Peyer's patch (tissue), 4 donors: Measurements from ENCODE around the gene STAMBP. TPM values are rescaled to one million over a fixed set of nuclear protein-coding genes. Genes with fewer than 3 reads are reported as not detected.
A peak's percentile ranks its signal among the peaks of the same experiment; 100 is the strongest.
"Not testable (repeated sequence)": the region's sequence is repeated elsewhere in the genome, so short reads cannot be mapped to it uniquely, and the experiment has no call there.

Experiments
- DNase-seq, 3 donors: peaks; one replicate each; pipeline ENCODE4 v3.0.0-alpha.2; 2017 to 2019
- H3K27ac ChIP-seq, 4 donors: fragments of 200-600 bp; sonication (generic); one replicate each; pipeline ENCODE4 v1.5.1; 2016 to 2019
- H3K27me3 ChIP-seq, 2 donors: fragments of 200-600 bp; sonication (generic); one replicate each; pipeline ENCODE4 v1.5.1; 2019
- H3K36me3 ChIP-seq, 3 donors: fragments of 200-600 bp; sonication (generic); one replicate each; pipeline ENCODE4 v1.5.1; 2016 to 2019
- H3K4me1 ChIP-seq, 4 donors: fragments of 200-600 bp; sonication (generic); one replicate each; pipeline ENCODE4 v1.5.1; 2016 to 2019
- H3K4me3 ChIP-seq, 4 donors: fragments of 200-600 bp; sonication (generic); 1 replicate in 3 of 4; 2 replicates in 1 of 4; pipeline ENCODE4 v1.5.1; 2016 to 2019; ENCODE audit warnings: mild to moderate bottlenecking in 1 of 4
- H3K9me3 ChIP-seq, 4 donors: fragments of 200-600 bp; sonication (generic); one replicate each; pipeline ENCODE4 v1.5.1; 2016 to 2019; ENCODE audit warnings: mild to moderate bottlenecking in 1 of 4
- POLR2A ChIP-seq, 2 donors: fragments of 450-650 bp; IDR thresholded peaks; one replicate each; pipeline ENCODE4 v1.5.1; 2017; ENCODE audit warnings: antibody characterized with exemption in 2 of 2, mild to moderate bottlenecking in 2 of 2, moderate library complexity in 2 of 2
- total RNA-seq, 4 donors: library from RNA; depleted of rRNA; stranded (reverse); fragments of >200 nt; gene quantifications; one replicate each; pipeline ENCODE4 v1.1.0, GENCODE V29; 2016
- TF ChIP-seq, protein P1 (sequence below), 6 experiments: fragments of 450-650 bp in 4 of 6; fragments of 200-600 bp in 2 of 6; sonication (generic) in 1 of 6; IDR thresholded peaks; one replicate each; pipeline ENCODE4 v1.5.1; 2017 to 2019; ENCODE audit warnings: antibody characterized with exemption in 6 of 6, mild to moderate bottlenecking in 3 of 6, moderate library complexity in 1 of 6

Gene STAMBP
- total RNA-seq, 4 donors from 2014 or later, result 25.4 to 61.9 (median 44.3) TPM

DNA sequence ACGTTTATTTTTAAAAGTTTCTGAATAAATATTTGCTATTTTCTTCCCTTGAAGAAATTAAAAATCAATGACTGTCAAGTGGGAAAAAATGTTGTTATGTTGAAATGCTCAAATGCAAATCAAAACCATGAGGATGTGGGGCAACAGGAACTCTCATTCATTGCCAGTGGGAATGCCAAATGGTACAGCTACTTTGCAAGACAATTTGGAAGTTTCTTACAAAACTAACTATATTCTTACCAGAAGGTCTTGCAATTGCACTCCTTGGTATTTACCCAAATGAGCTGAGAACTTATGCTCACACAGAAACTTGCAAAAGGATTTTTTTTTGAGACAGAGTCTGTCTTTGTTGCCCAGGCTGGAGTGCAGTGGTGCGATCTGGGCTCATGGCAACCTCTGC lies 56.6 kb downstream of the STAMBP start:
- no peak for DNase-seq
- H3K27me3 ChIP-seq, result no peaks in the 10 kb centered on the region
- H3K27ac ChIP-seq, result no peak overlapping the region
- H3K4me1 ChIP-seq, result no peaks in the 10 kb centered on the region
- no peak for TF ChIP-seq POLR2A (IDR thresholded peaks at IDR 0.05)
- TF ChIP-seq, protein P1, sequence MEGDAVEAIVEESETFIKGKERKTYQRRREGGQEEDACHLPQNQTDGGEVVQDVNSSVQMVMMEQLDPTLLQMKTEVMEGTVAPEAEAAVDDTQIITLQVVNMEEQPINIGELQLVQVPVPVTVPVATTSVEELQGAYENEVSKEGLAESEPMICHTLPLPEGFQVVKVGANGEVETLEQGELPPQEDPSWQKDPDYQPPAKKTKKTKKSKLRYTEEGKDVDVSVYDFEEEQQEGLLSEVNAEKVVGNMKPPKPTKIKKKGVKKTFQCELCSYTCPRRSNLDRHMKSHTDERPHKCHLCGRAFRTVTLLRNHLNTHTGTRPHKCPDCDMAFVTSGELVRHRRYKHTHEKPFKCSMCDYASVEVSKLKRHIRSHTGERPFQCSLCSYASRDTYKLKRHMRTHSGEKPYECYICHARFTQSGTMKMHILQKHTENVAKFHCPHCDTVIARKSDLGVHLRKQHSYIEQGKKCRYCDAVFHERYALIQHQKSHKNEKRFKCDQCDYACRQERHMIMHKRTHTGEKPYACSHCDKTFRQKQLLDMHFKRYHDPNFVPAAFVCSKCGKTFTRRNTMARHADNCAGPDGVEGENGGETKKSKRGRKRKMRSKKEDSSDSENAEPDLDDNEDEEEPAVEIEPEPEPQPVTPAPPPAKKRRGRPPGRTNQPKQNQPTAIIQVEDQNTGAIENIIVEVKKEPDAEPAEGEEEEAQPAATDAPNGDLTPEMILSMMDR (IDR thresholded peaks at IDR 0.05), result no peak
- H3K4me3 ChIP-seq, result no peak overlapping the region
- no peaks in the 10 kb centered on the region for H3K9me3 ChIP-seq
- H3K36me3 ChIP-seq, result no peaks in the 10 kb centered on the region

DNA sequence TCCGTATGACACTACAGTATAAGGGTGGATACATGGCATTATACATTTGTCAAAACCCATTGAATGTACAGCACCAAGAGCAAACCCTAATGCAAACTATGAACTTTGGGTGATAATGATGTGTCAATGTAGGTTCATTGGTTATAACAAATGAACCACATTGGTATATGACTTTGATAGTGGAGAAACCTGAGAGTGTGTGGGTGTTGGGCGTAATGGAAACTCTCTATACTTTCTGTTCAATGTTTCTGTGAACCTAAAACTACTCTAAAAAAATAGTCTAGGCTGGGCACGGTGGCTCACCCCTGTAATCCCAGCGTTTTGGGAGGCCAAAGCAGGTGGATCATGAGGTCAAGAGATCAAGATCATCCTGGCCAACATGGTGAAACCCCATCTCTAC lies 57.6 kb downstream of the STAMBP start:
- no peak for DNase-seq
- H3K4me3 ChIP-seq, result no peak overlapping the region
- TF ChIP-seq, protein P1 (IDR thresholded peaks at IDR 0.05), result no peak
- TF ChIP-seq POLR2A (IDR thresholded peaks at IDR 0.05), result no peak
- no peaks in the 10 kb centered on the region for H3K36me3 ChIP-seq
- no peaks in the 10 kb centered on the region for H3K4me1 ChIP-seq
- H3K9me3 ChIP-seq, result no peaks in the 10 kb centered on the region
- H3K27ac ChIP-seq, result no peak overlapping the region
- H3K27me3 ChIP-seq, result no peaks in the 10 kb centered on the region

DNA sequence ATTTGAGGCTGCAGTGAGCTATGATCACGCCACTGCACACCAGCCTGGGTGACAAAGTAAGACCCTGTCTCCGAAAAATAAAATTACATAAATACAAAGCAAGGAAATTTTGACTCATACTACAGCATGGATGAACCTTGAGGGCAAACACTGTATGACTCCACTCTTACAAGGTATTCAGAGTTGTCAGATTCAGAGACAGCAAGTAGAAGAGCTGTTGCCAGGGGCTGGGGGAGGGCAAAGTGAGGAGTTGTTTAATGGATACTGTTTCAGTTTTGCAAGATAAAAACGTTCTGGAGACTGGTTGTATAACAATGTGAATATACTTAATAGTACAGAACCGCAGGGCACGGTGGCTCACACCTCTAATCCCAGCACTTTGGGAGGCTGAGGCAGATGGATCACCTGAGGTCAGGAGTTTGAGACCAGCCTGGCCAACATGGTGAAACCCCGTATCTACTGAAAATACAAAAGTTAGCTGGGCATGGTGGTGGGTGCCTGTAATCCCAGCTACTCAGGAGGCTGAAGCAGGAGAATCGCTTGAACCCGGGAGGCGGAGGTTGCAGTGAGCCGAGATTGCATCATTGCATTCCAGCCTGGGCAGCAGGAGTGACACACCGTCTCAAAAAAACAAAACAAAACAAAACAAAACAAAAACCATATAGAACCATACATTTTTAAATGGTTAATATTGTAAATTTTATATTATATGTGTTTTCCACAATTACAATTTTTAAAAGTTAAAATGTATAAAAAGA lies 59.0 kb downstream of the STAMBP start:
- not testable (repeated sequence) for DNase-seq, H3K4me1 ChIP-seq, H3K9me3 ChIP-seq, H3K27me3 ChIP-seq, H3K4me3 ChIP-seq, H3K36me3 ChIP-seq, H3K27ac ChIP-seq

DNA sequence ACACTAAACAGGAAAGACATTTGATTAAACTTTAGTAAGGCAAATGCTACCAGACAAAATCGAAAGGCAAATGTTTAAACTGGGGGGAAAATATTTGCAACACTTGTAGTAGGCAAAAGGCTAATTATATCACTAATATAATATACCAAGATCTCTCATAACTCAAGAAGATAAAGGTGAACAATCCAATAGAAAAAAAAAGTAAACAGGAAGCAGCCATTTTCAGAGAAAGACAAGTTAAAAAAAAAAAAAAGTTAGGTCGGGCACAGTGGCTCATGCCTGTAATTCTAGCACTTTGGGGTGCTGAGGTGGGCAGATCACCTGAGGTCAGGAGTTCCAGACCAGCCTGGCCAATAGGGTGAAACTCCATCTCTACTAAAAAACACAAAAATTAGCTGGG lies 59.6 kb downstream of the STAMBP start:
- Histone ChIP-seq H3K9me3 (no peaks in the 10 kb centered on the region), H3K4me3 (no peak overlapping the region), H3K36me3 (no peaks in the 10 kb centered on the region), H3K27me3 (no peaks in the 10 kb centered on the region), H3K4me1 (no peaks in the 10 kb centered on the region), H3K27ac (no peak overlapping the region)
- TF ChIP-seq POLR2A (IDR thresholded peaks at IDR 0.05), result no peak
- TF ChIP-seq, protein P1 (IDR thresholded peaks at IDR 0.05), result no peak
- no peak for DNase-seq

DNA sequence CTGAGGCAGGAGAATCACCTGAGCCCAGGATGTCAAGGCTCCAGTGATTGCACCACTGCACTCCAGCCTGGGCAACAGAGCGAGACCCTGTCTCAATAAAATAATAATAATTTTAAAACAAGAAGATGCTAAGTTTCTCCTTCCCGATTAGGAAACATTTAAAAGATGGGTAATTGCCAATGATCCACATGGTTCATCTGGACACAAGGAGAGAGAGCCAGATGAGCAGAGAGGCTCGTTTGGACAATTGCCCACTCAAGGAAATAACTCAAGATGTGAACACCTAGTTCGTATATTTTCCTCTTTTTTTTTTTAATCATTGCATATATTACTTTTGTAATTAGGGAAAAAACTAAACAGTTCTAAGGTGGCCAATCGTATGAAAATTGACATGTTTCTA lies 60.4 kb downstream of the STAMBP start:
- Histone ChIP-seq H3K9me3 (no peaks in the 10 kb centered on the region), H3K4me3 (no peak overlapping the region), H3K27me3 (no peaks in the 10 kb centered on the region), H3K36me3 (no peaks in the 10 kb centered on the region), H3K27ac (no peak overlapping the region), H3K4me1 (no peaks in the 10 kb centered on the region)
- TF ChIP-seq POLR2A (IDR thresholded peaks at IDR 0.05), result no peak
- TF ChIP-seq, protein P1 (IDR thresholded peaks at IDR 0.05), result no peak
- DNase-seq, result no peak

DNA sequence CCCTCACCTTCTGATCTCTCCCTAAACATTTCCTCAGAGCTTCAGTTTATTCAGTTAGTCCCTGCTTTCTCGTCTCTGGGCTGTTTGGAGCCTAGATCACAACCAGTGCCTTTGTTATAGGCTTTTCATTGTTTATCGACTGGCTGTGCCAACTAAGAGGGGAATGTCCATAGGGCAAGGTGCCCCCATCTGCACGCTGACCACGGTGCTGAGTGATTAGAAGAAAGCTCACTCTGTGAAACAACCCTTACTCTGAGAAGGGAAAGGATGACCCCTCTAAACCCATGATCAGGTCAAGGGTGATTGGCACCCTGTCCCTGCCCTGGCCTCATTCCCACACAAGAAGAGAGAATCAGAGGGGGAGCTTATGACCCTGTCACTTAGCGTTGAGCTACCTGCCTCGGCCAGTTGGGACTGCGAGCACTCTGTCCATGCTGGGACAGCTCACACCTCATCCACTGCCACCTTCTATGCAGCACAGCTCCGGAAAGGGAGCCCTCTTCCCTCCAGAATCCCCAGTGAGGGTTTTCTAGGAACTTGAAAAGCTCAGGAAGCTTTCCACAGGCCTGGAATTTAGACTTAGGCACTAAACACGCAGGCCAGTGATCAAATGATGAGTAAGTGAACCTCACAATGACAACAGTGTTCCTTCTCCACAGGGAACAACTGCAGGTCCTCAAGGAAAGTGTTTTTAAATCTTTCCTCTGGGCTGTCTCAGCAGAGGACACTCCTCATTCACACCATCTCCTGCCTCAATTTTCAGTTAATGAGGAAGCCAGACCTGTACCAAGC lies 61.7 kb downstream of the STAMBP start:
- Histone ChIP-seq H3K4me3 (no peak overlapping the region), H3K27me3 (no peaks in the 10 kb centered on the region), H3K36me3 (no peaks in the 10 kb centered on the region), H3K27ac (peak overlapping the region in 2 of 4 donors; percentile 16 to 88), H3K4me1 (no peaks in the 10 kb centered on the region), H3K9me3 (no peaks in the 10 kb centered on the region)
- TF ChIP-seq POLR2A (IDR thresholded peaks at IDR 0.05), result no peak
- no peak for DNase-seq
